MM.1S (cell line): Measurements from ENCODE around the gene GJB2.

Experiments
- EZH2phosphoT487 ChIP-seq: fragments of 300-600 bp; sonication (generic); IDR thresholded peaks from 2 replicates; pipeline ENCODE4 v1.6.1; 2018; ENCODE audit warnings: antibody characterized with exemption, low read length
- TF ChIP-seq, protein P1 (sequence below): fragments of 300-600 bp; sonication (generic); IDR thresholded peaks from 2 replicates; pipeline ENCODE4 v1.5.1; 2016; ENCODE audit warnings: antibody characterized with exemption, low read length, mixed read lengths

- TF ChIP-seq, protein P1, sequence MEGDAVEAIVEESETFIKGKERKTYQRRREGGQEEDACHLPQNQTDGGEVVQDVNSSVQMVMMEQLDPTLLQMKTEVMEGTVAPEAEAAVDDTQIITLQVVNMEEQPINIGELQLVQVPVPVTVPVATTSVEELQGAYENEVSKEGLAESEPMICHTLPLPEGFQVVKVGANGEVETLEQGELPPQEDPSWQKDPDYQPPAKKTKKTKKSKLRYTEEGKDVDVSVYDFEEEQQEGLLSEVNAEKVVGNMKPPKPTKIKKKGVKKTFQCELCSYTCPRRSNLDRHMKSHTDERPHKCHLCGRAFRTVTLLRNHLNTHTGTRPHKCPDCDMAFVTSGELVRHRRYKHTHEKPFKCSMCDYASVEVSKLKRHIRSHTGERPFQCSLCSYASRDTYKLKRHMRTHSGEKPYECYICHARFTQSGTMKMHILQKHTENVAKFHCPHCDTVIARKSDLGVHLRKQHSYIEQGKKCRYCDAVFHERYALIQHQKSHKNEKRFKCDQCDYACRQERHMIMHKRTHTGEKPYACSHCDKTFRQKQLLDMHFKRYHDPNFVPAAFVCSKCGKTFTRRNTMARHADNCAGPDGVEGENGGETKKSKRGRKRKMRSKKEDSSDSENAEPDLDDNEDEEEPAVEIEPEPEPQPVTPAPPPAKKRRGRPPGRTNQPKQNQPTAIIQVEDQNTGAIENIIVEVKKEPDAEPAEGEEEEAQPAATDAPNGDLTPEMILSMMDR, result no peak
- TF ChIP-seq EZH2phosphoT487, result no peak
Observed at GRCh38 chr13:20137875-20138274, 54.9 kb downstream of the GJB2 start.
